ENCODE results near the gene TMEM14C. TPM values are rescaled to one million over a fixed set of nuclear protein-coding genes. Genes with fewer than 3 reads are reported as not detected.

TMEM14C gene
- 281 and 359 TPM in 2 replicates for total RNA-seq (2014; rRNA removed; shearing (Covaris generic))

DNA sequence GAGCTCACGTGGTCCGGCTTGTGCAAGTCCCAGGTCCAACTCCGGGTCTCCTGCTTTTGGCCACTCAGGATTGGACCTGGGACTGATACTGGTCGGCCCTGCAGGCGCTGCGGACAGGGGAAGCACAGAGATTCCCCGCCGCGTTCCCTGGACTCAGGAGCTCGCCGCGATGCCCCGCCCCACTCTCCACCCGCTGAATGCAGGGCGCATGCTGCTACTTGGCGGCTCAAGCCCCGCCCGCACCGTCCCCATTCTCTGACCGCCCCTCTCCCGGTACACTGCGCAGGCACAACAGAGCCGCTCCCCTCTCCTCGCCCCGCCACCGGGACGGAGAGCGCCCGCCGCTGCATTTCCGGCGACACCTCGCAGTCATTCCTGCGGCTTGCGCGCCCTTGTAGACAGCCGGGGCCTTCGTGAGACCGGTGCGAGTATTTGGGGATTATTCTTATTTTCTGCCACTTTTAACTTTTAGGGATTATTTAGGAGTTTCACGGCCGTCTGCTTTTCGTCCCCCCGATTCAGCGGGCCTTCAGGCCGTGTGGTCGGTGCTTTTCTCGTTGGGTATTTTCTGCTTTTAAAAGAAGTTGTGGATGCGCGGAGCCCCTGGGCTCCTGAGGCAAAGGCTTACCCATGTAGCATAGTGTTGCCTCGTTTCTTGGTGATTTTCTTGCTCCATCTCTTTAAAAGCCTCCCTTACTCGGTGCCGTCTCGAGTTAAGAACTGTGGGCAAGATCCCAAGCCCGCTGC lies at the start of gene TMEM14C:
TSS of gene TMEM14C (plus strand) at position 251 of the 747 bp plus-strand sequence. CDS start 1,544 bp downstream, outside the sequence.
- H3K27me3 ChIP-seq (replicated peaks) = no peaks in the 10 kb centered on the region
- peaks cover 31% of the 10 kb centered on the region for H3K4me1 ChIP-seq (replicated peaks)
- peak within 1 kb of the TSS; percentile 55 for H3K4me3 ChIP-seq
- peak within 1 kb of the TSS; percentile 76 for H3K27ac ChIP-seq
- H3K9me3 ChIP-seq (replicated peaks) = no peaks in the 10 kb centered on the region; the same call in none of the 2 replicates
- H3K36me3 ChIP-seq = peaks cover 40% of the 10 kb centered on the region
- peak; percentile 95 to 100 for DNase-seq (ENCODE audit: low read depth in 1 of 2, low spot score in 2 of 2)

GRCh38 chr6:10676403-10676802 lies 46.5 kb upstream of the TMEM14C start:
- Histone ChIP-seq H3K9me3 (replicated peaks) (0 out of 2 replicates have a peak, but pooled peaks cover 3% of the 10 kb centered on the region), H3K36me3 (no peaks in the 10 kb centered on the region), H3K27me3 (replicated peaks) (no peaks in the 10 kb centered on the region), H3K27ac (no peak overlapping the region), H3K4me1 (replicated peaks) (no peaks in the 10 kb centered on the region), H3K4me3 (no peak overlapping the region)
- no peak for DNase-seq (ENCODE audit: low read depth in 1 of 2, low spot score in 2 of 2)

DNA sequence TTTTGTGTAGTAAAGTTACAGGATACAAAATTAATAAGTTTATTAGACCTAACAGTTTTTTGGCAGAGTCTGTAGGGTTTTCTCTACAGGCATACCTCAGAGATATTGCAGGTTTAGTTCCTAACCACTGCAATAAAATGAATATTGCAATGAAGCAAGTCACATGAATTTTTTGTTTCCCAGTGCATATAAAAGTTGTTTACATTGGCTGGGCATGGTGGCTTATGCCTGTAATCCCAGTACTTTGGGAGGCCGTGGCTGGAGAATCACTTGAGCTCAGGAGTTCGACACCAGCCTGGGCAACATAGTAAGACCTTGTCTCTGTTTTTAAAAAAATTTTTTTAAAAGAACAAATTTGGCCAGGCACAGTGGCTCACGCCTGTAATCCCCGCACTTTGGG lies 44.4 kb upstream of the TMEM14C start:
- no peak overlapping the region for H3K27ac ChIP-seq
- no peaks in the 10 kb centered on the region for H3K36me3 ChIP-seq
- 0 out of 2 replicates have a peak, but pooled peaks cover 3% of the 10 kb centered on the region for H3K9me3 ChIP-seq (replicated peaks)
- H3K27me3 ChIP-seq (replicated peaks) = no peaks in the 10 kb centered on the region
- H3K4me1 ChIP-seq (replicated peaks) = no peaks in the 10 kb centered on the region
- no peak for DNase-seq (ENCODE audit: low read depth in 1 of 2, low spot score in 2 of 2)
- no peak overlapping the region for H3K4me3 ChIP-seq

DNA sequence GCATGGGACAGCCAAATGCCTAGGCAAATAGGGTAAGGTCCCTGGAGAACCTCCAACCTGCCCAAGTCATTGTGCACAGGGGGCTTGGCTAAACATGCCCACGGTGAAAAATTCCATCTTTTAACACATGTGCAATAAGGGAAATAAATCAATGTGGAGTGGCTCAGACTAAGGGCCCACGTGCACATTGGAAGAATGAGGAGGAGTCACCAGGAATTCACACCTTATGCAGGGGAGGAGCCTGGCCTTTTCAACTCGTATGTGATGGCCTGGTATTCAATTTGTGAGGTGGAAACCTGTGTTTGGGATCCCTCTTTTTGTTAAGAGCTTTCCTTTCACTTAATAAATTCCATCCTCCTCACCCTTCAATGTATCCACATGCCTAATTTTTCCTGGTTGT lies 41.1 kb upstream of the TMEM14C start:
- Histone ChIP-seq H3K27ac (no peak overlapping the region), H3K4me1 (replicated peaks) (no peaks in the 10 kb centered on the region), H3K27me3 (replicated peaks) (peaks cover 3% of the 10 kb centered on the region; the same call in 1 of the 2 replicates), H3K9me3 (replicated peaks) (no peaks in the 10 kb centered on the region), H3K4me3 (no peak overlapping the region), H3K36me3 (no peaks in the 10 kb centered on the region)
- DNase-seq (ENCODE audit: low read depth in 1 of 2, low spot score in 2 of 2) = no peak

GRCh38 chr6:10682355-10682988 lies 40.4 kb upstream of the TMEM14C start:
- Histone ChIP-seq H3K9me3 (replicated peaks) (no peaks in the 10 kb centered on the region), H3K4me3 (no peak overlapping the region)
- DNase-seq (ENCODE audit: low read depth in 1 of 2, low spot score in 2 of 2) = no peak

DNA sequence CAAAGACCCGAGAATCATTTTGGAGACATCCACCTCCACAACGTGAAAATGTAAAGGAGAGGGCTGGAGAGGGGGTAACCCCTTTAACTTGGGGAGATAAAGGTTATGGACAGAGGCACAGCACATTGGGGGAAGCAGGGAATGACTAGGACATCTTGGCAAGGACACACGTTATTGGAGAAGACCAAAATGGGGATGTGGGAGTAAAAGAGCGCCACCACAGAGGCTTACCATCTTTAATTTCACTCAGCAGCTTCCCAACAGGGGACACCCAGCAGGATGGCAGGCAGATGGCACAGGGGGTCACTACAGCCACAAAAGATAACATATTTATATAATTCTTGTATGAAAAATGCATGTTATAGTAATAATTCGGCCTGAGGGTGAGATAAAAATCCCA lies 38.3 kb upstream of the TMEM14C start:
- DNase-seq (ENCODE audit: low read depth in 1 of 2, low spot score in 2 of 2) = no peak
- peaks cover 3% of the 10 kb centered on the region; the same call in 1 of the 2 replicates for H3K27me3 ChIP-seq (replicated peaks)
- no peak overlapping the region for H3K4me3 ChIP-seq
- H3K4me1 ChIP-seq (replicated peaks) = no peaks in the 10 kb centered on the region
- H3K27ac ChIP-seq = no peak overlapping the region
- no peaks in the 10 kb centered on the region for H3K9me3 ChIP-seq (replicated peaks)
- no peaks in the 10 kb centered on the region for H3K36me3 ChIP-seq

More at GRCh38 chr6:10682355-10682988, 40.4 kb upstream of the TMEM14C start:
- Histone ChIP-seq H3K4me1 (replicated peaks) (no peaks in the 10 kb centered on the region), H3K27ac (no peak overlapping the region), H3K27me3 (replicated peaks) (peaks cover 3% of the 10 kb centered on the region; the same call in 1 of the 2 replicates), H3K36me3 (no peaks in the 10 kb centered on the region)

- Histone ChIP-seq H3K27ac (no peak overlapping the region), H3K4me1 (replicated peaks) (no peaks in the 10 kb centered on the region), H3K27me3 (replicated peaks) (peaks cover 3% of the 10 kb centered on the region; the same call in 1 of the 2 replicates), H3K36me3 (no peaks in the 10 kb centered on the region), H3K4me3 (no peak overlapping the region), H3K9me3 (replicated peaks) (no peaks in the 10 kb centered on the region)
- no peak for DNase-seq (ENCODE audit: low read depth in 1 of 2, low spot score in 2 of 2)
These were observed 37.6 kb upstream of the TMEM14C start for GRCh38 chr6:10685092-10685915.

- H3K36me3 ChIP-seq = no peaks in the 10 kb centered on the region
- H3K27me3 ChIP-seq (replicated peaks) = peaks cover 3% of the 10 kb centered on the region; the same call in 1 of the 2 replicates
- H3K9me3 ChIP-seq (replicated peaks) = no peaks in the 10 kb centered on the region
- no peak overlapping the region for H3K4me3 ChIP-seq
- no peaks in the 10 kb centered on the region for H3K4me1 ChIP-seq (replicated peaks)
- no peak for DNase-seq (ENCODE audit: low read depth in 1 of 2, low spot score in 2 of 2)
- H3K27ac ChIP-seq = no peak overlapping the region
These were observed 36.0 kb upstream of the TMEM14C start for GRCh38 chr6:10686901-10687300.

- no peak for DNase-seq (ENCODE audit: low read depth in 1 of 2, low spot score in 2 of 2)
- Histone ChIP-seq H3K36me3 (peaks cover under 1% of the 10 kb centered on the region; the same call in 1 of the 2 replicates), H3K27ac (no peak overlapping the region), H3K4me1 (replicated peaks) (no peaks in the 10 kb centered on the region), H3K4me3 (no peak overlapping the region), H3K9me3 (replicated peaks) (no peaks in the 10 kb centered on the region), H3K27me3 (replicated peaks) (peaks cover 3% of the 10 kb centered on the region; the same call in 1 of the 2 replicates)
These were observed 35.3 kb upstream of the TMEM14C start for GRCh38 chr6:10687582-10687981.

GRCh38 chr6:10690651-10691445 lies 32.0 kb upstream of the TMEM14C start:
- no peak for DNase-seq (ENCODE audit: low read depth in 1 of 2, low spot score in 2 of 2)
- peaks cover 3% of the 10 kb centered on the region; the same call in 1 of the 2 replicates for H3K27me3 ChIP-seq (replicated peaks)
- no peak overlapping the region for H3K4me3 ChIP-seq
- no peaks in the 10 kb centered on the region for H3K9me3 ChIP-seq (replicated peaks)
- peaks cover 5% of the 10 kb centered on the region for H3K4me1 ChIP-seq (replicated peaks)
- no peak overlapping the region for H3K27ac ChIP-seq
- H3K36me3 ChIP-seq = peaks cover 11% of the 10 kb centered on the region

DNA sequence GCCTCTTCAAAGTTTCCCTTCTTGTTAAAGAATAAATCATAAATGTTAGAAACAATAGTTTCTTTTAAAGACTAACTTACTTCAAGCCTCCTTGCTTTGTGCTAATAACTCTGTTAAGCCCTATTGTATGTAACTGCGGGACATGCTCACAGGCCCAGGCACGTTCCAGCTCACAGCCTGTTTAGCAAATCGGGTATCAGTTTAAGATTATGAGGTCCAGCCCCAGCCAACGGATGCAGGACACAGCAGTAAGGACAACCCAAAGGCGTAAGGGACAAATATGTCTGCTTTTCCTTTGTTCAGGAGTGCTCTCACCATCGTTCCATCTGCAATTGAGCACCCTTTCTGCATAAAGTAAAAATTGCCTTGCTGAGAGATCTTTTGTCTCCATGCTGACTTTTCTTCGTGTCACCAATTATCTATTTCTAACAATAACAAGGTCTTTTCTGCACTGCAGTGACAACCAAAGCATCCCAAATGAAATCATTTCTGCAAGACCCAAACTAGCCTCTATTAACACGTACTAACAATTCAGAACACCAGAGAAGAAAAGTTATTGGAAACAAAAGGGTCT lies 29.8 kb upstream of the TMEM14C start:
- no peaks in the 10 kb centered on the region for H3K27me3 ChIP-seq (replicated peaks)
- peaks cover 28% of the 10 kb centered on the region for H3K36me3 ChIP-seq
- no peak overlapping the region for H3K27ac ChIP-seq
- H3K4me1 ChIP-seq (replicated peaks) = peaks cover 10% of the 10 kb centered on the region
- no peak for DNase-seq (ENCODE audit: low read depth in 1 of 2, low spot score in 2 of 2)
- no peaks in the 10 kb centered on the region for H3K9me3 ChIP-seq (replicated peaks)
- peak overlapping the region; percentile 69 for H3K4me3 ChIP-seq

DNA sequence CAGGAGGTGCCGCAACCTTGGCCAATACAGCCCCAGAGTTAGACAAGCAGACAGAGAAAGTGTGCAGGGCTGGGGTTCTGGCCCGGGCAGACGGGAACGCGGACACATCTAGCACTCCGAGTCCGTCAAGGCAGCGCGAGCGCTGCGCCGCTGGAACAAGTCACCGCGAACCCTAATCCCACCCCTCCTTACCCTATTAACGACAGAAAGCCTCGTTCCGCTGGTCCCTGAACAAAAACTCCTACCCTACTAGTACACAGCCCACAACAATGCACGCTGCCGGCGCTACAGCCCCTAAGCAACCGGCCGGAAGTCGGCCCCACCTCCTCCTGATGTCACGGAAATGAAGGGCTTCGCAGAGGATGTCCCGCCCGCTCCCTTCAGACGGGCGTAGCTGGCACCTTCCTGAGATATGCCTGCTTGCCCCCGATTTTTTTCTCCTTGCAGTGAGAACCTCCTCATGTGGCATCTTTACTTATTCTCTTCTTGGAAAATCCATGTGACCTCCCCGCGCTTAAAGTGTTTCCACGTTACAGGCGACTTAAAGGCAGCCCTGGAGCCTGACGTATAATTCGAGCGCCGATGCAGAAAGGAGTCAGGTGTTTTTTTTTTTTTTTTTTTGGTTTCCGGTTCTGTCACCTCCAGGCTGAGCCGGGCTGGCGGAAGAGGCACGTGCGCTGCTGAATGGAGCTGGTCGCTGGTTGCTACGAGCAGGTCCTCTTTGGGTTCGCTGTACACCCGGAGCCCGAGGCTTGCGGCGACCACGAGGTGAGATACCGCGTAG lies 28.4 kb upstream of the TMEM14C start, which contains the start of the genes C6orf52 and PAK1IP1:
TSS of gene C6orf52 (minus strand) at position 315 of the 784 bp plus-strand sequence. CDS start 7,066 bp downstream, outside the sequence.
TSS of gene PAK1IP1 (plus strand) at position 671 of the 784 bp plus-strand sequence. CDS start at position 685, 14 bp downstream.
- Histone ChIP-seq H3K9me3 (replicated peaks) (no peaks in the 10 kb centered on the region), H3K4me3 (peak within 1 kb of the TSS; percentile 69), H3K27me3 (replicated peaks) (no peaks in the 10 kb centered on the region), H3K27ac (peak within 1 kb of the TSS; percentile 97), H3K36me3 (peaks cover 38% of the 10 kb centered on the region), H3K4me1 (replicated peaks) (peaks cover 10% of the 10 kb centered on the region)
- DNase-seq (ENCODE audit: low read depth in 1 of 2, low spot score in 2 of 2) = peak; percentile 94 to 99

Data from SJSA1 (cell line).